Fibroblast of peridontal ligament (primary cell): ENCODE results near the gene PROB1.
"Not testable (repeated sequence)": the region's sequence is repeated elsewhere in the genome, so short reads cannot be mapped to it uniquely, and the experiment has no call there.

Experiments
- DNase-seq: peaks from one replicate; pipeline ENCODE4 v3.0.0-alpha.2; 2010; ENCODE audit errors: extremely low read depth

Gene PROB1

DNA sequence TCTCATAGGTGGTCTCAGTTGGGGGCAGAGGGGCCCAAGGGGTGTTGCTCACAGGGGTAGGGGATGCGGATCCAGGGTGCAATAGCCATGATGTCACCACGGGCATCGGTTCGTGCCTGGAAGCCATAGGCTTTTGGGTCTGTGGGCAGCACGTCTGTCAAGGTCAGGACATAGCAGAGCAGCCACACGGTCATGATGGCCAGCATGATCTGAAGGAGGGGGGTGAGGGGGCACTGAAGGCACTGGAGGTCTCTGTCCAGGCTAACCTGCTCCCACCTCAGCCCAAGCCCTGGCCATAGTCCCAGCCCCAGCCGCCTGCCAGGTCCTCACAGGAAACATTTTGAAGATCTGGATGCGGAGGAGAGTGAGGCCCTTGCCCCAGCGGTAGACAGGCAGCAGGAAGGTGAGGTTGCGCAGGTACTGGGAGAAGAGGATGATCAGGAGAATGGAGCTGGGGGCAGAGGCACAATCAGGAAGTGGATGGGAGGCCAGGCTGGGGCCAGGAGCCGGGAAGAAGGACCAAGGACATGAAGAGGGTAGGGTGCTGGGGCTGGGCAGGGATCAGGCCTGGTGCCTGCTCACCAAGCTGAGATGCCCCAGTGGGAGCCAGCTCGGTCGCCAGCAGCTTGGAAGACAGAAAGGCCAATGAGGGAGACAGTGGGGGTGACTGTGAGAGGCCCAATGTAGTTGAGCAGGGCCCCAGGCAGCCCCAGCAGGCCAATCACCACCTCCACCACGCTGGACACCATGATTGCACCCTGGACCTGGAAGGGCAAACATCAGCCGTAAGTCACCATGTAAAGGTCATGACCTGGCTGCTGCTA, 15.1 kb downstream of the PROB1 start:
- DNase-seq: no peak

DNA sequence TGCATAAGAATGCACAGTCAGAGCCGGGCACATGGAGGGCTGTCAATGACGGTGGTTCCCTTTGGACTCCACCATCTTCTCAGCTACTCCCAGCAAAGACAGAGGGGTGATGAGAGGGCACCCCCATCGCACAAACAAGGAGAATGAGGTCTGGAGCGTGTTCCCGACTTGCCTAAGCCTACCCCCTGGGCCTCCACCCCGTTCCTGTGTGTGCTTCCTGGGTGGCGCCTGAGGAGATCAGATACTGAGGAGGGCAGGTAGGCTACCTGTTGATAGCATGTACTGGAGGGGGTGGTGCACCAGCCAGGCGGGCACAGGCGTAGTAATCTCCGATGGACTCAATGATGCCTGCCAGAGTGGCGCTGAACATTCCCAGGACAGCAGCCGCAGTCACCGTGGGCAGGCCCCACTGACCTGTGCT, 16.0 kb downstream of the PROB1 start:
- DNase-seq: no peak

GRCh38 chr5:139378101-139378825, 16.6 kb downstream of the PROB1 start:
- DNase-seq: no peak

GRCh38 chr5:139377226-139377625, 17.7 kb downstream of the PROB1 start:
- no peak for DNase-seq

- DNase-seq: no peak
These were observed 18.5 kb downstream of the PROB1 start for GRCh38 chr5:139376364-139376763.

GRCh38 chr5:139374909-139375308, 20.0 kb downstream of the PROB1 start:
- DNase-seq: no peak

DNA sequence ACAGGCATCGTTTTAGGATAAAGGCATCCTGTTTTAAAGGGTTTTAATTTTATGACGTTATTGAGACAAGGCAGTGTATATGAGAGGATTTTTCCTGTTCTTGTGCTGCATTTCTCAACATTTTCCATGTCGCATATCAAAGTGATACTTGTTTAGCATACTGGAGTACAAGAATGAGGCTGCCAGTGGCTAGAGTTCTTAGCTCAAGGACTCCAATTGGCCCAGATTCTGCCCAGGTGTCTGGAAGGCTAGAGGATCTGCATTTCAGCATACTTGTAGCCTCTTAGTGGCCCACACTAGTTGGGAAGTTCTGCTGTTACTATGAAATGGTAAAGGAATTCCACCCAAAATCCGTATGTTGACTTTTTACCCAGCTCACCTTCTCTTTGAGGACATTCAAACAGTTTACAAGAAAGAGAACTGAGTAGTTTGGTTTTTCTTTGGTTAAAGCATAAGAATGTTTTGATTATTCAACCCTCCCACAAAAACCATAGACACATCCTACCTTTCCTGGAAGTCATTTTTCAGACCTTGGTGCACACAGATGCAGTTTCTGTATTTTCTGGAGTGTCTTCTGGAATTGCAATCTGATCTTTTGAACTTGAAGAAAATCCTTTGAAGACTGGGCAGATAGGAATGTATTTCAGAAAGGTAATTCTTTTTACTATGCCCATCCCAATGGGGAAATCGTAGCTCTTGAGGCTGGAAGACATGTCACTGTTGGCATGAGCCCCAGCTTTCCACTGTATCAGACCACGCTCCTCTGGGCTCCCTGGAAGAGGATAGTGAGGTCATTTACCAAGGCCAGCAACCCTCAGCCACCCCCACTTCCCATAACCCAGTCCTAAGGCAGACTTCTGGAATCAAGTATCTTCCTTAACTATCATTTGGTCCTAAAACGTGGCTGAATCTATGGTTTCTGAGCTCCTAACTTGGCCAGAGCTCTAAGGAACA, 23.1 kb downstream of the PROB1 start:
- DNase-seq: peak; percentile 67

DNA sequence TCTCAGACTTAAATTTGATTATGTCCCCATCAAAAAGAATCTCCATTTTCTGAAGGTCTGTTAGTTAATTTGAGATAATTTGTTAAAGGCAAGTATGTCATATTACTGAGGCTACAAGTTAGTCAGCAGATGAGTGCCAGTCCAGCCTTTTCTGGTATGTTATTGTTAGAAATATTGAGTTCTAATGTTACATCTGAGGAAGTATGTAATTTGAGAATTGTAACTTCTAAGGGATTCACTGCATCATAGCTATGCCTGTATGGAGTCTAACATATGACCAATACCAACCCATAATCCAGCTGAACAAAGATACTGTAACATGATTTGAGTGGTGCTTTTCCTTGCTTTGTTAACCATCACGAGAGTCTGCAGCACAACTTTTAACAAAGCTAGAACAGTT, 25.7 kb downstream of the PROB1 start:
- DNase-seq: peak; percentile 91

DNA sequence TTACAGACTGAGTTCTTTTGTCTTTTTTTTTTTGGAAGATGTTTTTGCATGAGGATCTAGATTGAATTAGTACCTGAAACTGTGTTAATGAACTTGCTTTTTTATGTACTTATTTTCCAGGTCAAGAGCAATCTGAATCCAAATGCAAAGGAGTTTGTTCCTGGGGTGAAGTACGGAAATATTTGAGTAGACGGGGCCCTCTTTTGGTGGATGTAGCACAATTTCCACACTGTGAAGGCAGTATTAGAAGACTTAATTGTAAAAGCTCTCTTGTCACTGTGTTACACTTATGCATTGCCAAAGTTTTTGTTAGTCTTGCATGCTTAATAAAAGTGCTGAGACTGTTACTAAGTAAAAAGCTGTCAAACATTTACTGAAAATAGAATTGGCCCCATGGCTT, 26.3 kb downstream of the PROB1 start:
- peak; percentile 23 for DNase-seq

- no peak for DNase-seq
These were observed 30.4 kb downstream of the PROB1 start for GRCh38 chr5:139364466-139364865.

DNA sequence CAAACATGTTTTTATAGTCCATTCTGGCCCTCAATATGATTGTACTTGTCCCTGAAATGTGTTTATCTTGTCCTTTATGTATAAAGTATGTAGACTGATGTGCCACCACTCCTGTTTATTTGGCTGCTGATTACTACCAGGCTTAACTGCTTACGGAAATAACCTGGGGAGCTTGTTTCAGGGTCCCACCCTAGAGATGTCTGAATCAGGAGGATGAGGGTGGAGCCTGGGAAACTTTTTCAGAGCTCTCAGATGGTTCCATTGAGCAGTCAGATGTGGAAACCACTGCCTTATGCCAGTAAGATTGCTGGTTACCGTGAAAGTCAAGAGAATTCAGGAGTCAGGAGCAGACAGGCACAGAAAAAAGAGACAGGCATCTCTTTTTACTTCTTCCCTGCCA, 31.0 kb downstream of the PROB1 start:
- DNase-seq: no peak

- no peak for DNase-seq
These were observed 33.0 kb downstream of the PROB1 start for GRCh38 chr5:139361835-139362429.

GRCh38 chr5:139360384-139360783, 34.5 kb downstream of the PROB1 start:
- no peak for DNase-seq

DNA sequence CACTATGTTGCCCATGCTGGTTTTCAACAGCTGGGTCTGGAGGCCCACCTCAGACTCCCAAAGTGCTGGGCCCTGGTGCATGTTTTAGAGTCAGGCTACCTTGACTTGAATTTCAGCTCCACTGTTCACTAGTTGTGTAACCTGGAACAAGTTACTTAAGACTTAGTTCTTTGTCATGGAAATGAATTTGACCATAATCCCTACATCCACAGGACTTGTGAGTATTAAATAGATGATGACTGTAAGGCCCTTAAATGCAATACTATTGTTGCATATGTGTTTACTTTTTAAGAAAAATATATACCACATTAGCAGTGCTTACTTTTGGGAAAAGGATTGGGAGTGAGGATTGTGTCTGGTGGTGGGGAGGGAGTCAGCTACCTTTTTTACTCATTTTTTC, 36.8 kb downstream of the PROB1 start:
- DNase-seq: no peak

- DNase-seq: not testable (repeated sequence)
These were observed 39.0 kb downstream of the PROB1 start for GRCh38 chr5:139355900-139356299.

DNA sequence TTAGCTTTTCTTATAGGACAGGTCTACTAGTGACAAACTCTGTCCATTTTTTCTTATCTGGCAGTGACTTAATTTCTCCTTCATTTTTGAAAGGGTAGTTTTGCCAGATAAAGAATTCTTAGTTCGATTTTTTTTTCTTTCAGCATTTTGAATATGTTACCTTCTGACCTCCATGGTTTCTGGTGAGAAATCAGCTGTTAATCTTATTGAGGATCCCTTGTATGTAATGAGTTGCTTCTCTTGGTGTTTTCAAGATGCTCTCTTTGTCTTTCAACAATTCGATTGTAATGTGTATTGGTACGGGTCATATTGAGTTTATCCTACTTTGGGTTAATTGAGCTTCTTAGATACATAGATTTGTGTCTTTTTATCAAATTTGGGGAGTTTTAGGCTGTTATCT, 40.7 kb downstream of the PROB1 start:
- DNase-seq: no peak

GRCh38 chr5:139347863-139348262, 47.0 kb downstream of the PROB1 start:
- not testable (repeated sequence) for DNase-seq

GRCh38 chr5:139345442-139345841, 49.5 kb downstream of the PROB1 start:
- not testable (repeated sequence) for DNase-seq

DNA sequence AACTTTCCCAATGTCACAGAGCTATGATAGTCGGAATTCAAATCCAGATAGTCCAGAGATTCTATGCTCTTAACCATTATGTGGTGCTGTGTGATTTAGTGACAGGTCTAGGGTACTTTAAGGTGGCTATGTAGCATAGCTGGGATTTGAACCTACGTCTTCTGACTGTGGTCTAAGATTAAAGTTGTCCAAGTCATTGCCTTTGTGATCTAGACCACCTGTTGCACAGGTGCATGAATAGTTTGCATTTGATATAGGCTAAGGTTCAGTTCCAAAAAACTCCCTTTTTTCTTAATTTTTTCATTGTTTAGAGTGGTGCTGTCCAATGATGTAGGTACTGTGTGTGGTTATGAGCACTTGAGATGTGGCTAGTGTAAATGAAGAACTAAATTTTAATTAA, 50.7 kb downstream of the PROB1 start:
- no peak for DNase-seq

DNA sequence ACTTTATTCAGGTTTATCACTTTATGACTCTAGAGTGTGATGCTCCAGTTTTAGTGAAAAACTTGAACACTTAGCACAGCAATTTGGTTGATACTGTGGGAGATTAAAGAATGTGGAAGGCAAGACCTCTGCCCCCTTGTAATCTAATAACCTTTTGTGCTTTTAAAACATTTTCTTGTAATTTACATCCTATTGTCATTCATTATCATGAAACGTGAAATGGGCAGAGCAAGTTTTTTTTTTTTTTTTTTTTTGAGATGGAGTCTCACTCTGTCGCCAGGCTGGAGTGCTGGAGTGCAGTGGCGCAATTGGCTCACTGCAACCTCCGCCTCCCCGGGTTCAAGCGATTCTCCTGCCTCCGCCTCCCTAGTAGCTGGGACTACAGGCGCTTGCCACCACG, 51.4 kb downstream of the PROB1 start:
- no peak for DNase-seq

- no peak for DNase-seq
These were observed 52.5 kb downstream of the PROB1 start for GRCh38 chr5:139342423-139342723.
